HepG2 (cell line): ENCODE measurements around the gene TUBA8.

ENCODE experiments used
- POLR2A ChIP-seq, 2 experiments: IDR thresholded peaks; 2 replicates each; pipeline ENCODE4 v1.6.1; 2011; ENCODE audit warnings: low read depth in 2 of 2, low read length in 2 of 2, mild to moderate bottlenecking in 1 of 2, moderate library complexity in 1 of 2; ENCODE audit not compliant: insufficient read depth in 1 of 2
- ZNF776 ChIP-seq: sonication (generic); formaldehyde crosslinking; IDR thresholded peaks from 2 replicates; pipeline ENCODE4 v1.4.0; 2020; ENCODE audit warnings: mild to moderate bottlenecking, missing genetic modification reagents
- TF ChIP-seq, protein P1 (sequence below): sonication (generic); formaldehyde crosslinking; IDR thresholded peaks from 2 replicates; pipeline ENCODE4 v1.4.0; 2020; ENCODE audit warnings: missing genetic modification reagents

GRCh38 chr22:18145676-18146388, 35.2 kb downstream of the TUBA8 start:
- TF ChIP-seq, protein P1, sequence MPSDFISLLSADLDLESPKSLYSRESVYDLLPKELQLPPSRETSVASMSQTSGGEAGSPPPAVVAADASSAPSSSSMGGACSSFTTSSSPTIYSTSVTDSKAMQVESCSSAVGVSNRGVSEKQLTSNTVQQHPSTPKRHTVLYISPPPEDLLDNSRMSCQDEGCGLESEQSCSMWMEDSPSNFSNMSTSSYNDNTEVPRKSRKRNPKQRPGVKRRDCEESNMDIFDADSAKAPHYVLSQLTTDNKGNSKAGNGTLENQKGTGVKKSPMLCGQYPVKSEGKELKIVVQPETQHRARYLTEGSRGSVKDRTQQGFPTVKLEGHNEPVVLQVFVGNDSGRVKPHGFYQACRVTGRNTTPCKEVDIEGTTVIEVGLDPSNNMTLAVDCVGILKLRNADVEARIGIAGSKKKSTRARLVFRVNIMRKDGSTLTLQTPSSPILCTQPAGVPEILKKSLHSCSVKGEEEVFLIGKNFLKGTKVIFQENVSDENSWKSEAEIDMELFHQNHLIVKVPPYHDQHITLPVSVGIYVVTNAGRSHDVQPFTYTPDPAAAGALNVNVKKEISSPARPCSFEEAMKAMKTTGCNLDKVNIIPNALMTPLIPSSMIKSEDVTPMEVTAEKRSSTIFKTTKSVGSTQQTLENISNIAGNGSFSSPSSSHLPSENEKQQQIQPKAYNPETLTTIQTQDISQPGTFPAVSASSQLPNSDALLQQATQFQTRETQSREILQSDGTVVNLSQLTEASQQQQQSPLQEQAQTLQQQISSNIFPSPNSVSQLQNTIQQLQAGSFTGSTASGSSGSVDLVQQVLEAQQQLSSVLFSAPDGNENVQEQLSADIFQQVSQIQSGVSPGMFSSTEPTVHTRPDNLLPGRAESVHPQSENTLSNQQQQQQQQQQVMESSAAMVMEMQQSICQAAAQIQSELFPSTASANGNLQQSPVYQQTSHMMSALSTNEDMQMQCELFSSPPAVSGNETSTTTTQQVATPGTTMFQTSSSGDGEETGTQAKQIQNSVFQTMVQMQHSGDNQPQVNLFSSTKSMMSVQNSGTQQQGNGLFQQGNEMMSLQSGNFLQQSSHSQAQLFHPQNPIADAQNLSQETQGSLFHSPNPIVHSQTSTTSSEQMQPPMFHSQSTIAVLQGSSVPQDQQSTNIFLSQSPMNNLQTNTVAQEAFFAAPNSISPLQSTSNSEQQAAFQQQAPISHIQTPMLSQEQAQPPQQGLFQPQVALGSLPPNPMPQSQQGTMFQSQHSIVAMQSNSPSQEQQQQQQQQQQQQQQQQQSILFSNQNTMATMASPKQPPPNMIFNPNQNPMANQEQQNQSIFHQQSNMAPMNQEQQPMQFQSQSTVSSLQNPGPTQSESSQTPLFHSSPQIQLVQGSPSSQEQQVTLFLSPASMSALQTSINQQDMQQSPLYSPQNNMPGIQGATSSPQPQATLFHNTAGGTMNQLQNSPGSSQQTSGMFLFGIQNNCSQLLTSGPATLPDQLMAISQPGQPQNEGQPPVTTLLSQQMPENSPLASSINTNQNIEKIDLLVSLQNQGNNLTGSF (CRISPR knock-in tag) = no peak
- TF ChIP-seq ZNF776 (CRISPR knock-in tag) = no peak
- no peak for TF ChIP-seq POLR2A (IDR thresholded peaks at IDR 0.05; ENCODE audit: insufficient read depth in 1 of 2, low read depth in 2 of 2, low read length in 2 of 2)
